ENCODE results near the gene ARID5B.

The ARID5B gene

DNA sequence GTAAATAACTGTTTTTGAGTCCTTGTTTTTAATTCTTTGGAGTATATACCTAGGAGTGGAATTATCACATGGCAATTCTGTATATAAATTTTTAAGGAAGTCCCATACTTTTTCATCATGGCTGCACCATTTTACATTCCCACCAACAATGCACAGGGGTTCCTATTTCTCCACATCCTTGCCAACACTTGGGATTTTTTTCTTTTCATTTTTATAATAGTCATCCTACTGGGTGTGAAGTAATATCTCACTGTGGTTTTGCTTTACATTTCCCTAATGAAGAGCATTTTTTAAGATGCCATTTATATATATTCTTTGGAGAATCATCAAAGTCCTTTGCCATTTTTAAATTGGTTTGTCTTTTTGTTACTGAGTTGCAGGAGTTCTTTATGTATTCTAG lies 89.7 kb downstream of the ARID5B start:
- Histone ChIP-seq H3K27me3 (ENCODE audit: insufficient read depth, low read depth) (no peaks in the 10 kb centered on the region), H2AFZ (ENCODE audit: low read depth) (no peak overlapping the region), H3K4me2 (no peak overlapping the region), H3K4me1 (ENCODE audit: low read depth, poor library complexity, severe bottlenecking) (peaks cover 28% of the 10 kb centered on the region), H3K27ac (no peak overlapping the region), H3K4me3 (IDR thresholded peaks at IDR 0.05; ENCODE audit: insufficient read depth, low read depth, low read length) (no peak overlapping the region), H3K9ac (no peak overlapping the region), H4K20me1 (ENCODE audit: insufficient read depth) (no peaks in the 10 kb centered on the region), H3K36me3 (ENCODE audit: insufficient read depth) (no peaks in the 10 kb centered on the region), H3K79me2 (ENCODE audit: insufficient read depth, low read depth) (no peaks in the 10 kb centered on the region)
- TF ChIP-seq, protein P1, sequence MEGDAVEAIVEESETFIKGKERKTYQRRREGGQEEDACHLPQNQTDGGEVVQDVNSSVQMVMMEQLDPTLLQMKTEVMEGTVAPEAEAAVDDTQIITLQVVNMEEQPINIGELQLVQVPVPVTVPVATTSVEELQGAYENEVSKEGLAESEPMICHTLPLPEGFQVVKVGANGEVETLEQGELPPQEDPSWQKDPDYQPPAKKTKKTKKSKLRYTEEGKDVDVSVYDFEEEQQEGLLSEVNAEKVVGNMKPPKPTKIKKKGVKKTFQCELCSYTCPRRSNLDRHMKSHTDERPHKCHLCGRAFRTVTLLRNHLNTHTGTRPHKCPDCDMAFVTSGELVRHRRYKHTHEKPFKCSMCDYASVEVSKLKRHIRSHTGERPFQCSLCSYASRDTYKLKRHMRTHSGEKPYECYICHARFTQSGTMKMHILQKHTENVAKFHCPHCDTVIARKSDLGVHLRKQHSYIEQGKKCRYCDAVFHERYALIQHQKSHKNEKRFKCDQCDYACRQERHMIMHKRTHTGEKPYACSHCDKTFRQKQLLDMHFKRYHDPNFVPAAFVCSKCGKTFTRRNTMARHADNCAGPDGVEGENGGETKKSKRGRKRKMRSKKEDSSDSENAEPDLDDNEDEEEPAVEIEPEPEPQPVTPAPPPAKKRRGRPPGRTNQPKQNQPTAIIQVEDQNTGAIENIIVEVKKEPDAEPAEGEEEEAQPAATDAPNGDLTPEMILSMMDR (conservative IDR thresholded peaks at IDR 0.05; ENCODE audit: low read depth, low read length): no peak

DNA sequence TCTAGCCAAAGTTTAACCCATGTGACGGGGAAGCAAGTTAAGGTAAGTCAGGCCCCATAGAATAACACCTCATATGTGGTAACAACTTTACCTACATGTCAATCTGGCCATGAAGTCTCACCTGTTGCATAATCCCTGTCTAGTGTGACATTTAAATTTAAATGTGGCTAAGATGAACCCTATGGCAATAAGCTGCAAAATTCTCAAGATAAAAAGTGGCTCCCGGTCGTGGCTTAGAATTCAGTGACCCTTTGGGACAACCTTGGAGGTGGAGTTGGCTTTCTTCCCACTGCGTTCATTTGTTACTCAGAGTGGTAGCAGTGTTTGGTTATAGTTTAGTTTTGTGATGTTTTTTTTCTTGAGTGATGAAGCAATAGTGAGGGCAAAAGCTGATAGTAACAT lies 90.6 kb downstream of the ARID5B start:
- no peak overlapping the region for H3K9ac ChIP-seq
- H3K4me3 ChIP-seq (IDR thresholded peaks at IDR 0.05; ENCODE audit: insufficient read depth, low read depth, low read length): no peak overlapping the region
- TF ChIP-seq, protein P1 (conservative IDR thresholded peaks at IDR 0.05; ENCODE audit: low read depth, low read length): no peak
- H2AFZ ChIP-seq (ENCODE audit: low read depth): no peak overlapping the region
- H3K27me3 ChIP-seq (ENCODE audit: insufficient read depth, low read depth): no peaks in the 10 kb centered on the region
- H3K36me3 ChIP-seq (ENCODE audit: insufficient read depth): no peaks in the 10 kb centered on the region
- no peaks in the 10 kb centered on the region for H4K20me1 ChIP-seq (ENCODE audit: insufficient read depth)
- no peak overlapping the region for H3K27ac ChIP-seq
- no peaks in the 10 kb centered on the region for H3K79me2 ChIP-seq (ENCODE audit: insufficient read depth, low read depth)
- H3K4me2 ChIP-seq: no peak overlapping the region
- peaks cover 23% of the 10 kb centered on the region for H3K4me1 ChIP-seq (ENCODE audit: low read depth, poor library complexity, severe bottlenecking)

DNA sequence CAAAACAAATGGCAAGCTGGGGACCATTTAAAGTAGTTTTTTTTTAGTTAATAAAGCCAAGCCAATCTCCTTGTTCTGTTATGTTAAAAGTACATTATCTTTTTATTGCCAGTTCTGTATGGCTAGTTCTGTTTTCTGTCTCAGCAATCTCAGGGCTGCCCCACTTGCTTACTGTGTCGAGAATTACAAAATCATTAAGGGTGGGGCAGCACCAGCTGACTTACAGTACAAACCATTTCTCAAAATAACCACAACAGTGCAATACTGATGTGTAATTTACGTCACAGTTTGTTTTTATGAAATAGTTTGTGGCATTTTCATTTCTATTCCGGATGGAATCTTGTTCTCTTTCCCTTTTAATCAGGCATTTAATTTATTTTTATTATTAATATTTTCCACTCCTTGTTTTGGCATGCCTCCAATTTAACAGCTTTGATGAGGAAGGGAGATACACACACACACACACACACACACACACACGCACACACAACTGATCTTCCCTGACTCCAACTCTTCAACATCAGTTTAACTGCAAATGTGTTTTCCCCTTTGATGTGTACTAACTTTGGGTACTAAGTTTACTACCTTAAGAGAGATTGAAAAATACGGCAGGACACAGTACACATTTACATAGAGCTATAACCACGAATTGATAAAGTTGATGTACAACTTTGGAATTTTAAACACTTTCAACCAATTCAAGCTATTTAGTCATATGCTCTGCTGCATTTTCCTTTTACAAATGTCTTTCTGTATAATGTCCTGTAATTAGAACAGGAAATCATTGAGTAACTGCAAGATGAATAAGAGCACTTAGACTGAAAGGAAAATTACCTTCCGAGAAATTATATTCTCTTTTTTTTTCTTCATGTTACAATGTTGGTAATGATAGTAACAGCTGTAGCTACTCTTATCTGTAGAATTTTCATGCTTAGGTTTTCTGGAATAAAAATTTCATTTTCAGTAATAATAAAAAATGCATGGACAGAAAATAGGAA lies 91.5 kb downstream of the ARID5B start:
- Histone ChIP-seq H3K9ac (no peak overlapping the region), H2AFZ (ENCODE audit: low read depth) (no peak overlapping the region), H3K27ac (no peak overlapping the region), H3K79me2 (ENCODE audit: insufficient read depth, low read depth) (no peaks in the 10 kb centered on the region), H3K27me3 (ENCODE audit: insufficient read depth, low read depth) (no peaks in the 10 kb centered on the region), H3K4me1 (ENCODE audit: low read depth, poor library complexity, severe bottlenecking) (peaks cover 15% of the 10 kb centered on the region), H3K4me2 (no peak overlapping the region), H4K20me1 (ENCODE audit: insufficient read depth) (no peaks in the 10 kb centered on the region), H3K36me3 (ENCODE audit: insufficient read depth) (no peaks in the 10 kb centered on the region), H3K4me3 (IDR thresholded peaks at IDR 0.05; ENCODE audit: insufficient read depth, low read depth, low read length) (no peak overlapping the region)
- TF ChIP-seq, protein P1 (conservative IDR thresholded peaks at IDR 0.05; ENCODE audit: low read depth, low read length): no peak

DNA sequence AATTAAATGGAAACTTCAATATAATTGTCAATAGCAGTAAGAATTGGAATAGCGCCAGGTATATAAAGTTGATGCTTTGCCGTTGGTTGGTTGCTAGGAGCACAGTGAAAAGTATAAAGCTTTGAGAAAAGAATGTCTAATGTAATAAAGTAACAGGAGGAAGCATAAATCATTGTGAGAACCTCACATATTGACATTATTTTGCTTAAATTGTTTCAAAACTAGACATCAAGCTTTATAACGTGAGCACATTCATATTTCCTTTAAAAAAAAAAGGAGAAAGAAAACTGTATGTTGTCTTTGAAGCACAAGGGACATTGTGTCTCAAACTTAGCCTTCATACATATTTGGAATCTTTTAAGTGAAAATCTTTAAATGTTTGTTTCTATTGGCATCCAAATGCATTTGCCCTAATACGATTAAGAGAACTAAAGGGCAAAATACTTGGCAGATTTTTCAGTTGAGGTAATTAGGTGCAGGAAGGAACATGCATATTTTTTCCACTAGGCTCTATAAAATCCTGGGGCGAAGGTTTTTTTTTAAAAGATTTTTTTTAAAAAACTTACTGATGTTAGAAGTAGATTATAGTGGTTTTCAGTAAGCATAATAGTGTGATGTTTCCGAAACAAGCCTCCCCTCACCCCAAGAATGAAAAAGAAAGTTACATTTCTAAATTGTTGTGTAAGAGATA lies 92.4 kb downstream of the ARID5B start:
- Histone ChIP-seq H2AFZ (ENCODE audit: low read depth) (no peak overlapping the region), H3K4me2 (no peak overlapping the region), H3K27ac (no peak overlapping the region), H3K4me3 (IDR thresholded peaks at IDR 0.05; ENCODE audit: insufficient read depth, low read depth, low read length) (no peak overlapping the region), H4K20me1 (ENCODE audit: insufficient read depth) (no peaks in the 10 kb centered on the region), H3K27me3 (ENCODE audit: insufficient read depth, low read depth) (no peaks in the 10 kb centered on the region), H3K36me3 (ENCODE audit: insufficient read depth) (no peaks in the 10 kb centered on the region), H3K9ac (no peak overlapping the region), H3K4me1 (ENCODE audit: low read depth, poor library complexity, severe bottlenecking) (peaks cover 7% of the 10 kb centered on the region), H3K79me2 (ENCODE audit: insufficient read depth, low read depth) (no peaks in the 10 kb centered on the region)
- TF ChIP-seq, protein P1 (conservative IDR thresholded peaks at IDR 0.05; ENCODE audit: low read depth, low read length): no peak
